Lung (tissue), 12 donors: ENCODE measurements around the gene ERGIC1. TPM values are rescaled to one million over a fixed set of nuclear protein-coding genes. Genes with fewer than 3 reads are reported as not detected.

ENCODE experiments used
- ATAC-seq: fragments of 200-7000 bp; cut with Tn5 transposase; one replicate; pipeline ENCODE4 v1.9.1; 2020; ENCODE audit warnings: moderate number of reproducible peaks; ENCODE audit not compliant: insufficient read depth, low FRiP score
- DNase-seq, 3 donors: peaks; one replicate each; pipeline ENCODE4 v3.0.0-alpha.2; 2013 to 2017
- H3K27ac ChIP-seq, 2 donors: one replicate each; pipeline ENCODE4 v1.5.1; 2013; ENCODE audit warnings: mild to moderate bottlenecking in 2 of 2, moderate library complexity in 2 of 2, control low read depth in 1 of 2, inconsistent platforms in 1 of 2, low read depth in 1 of 2, low read length in 1 of 2
- H3K27me3 ChIP-seq, 3 donors: one replicate each; pipeline ENCODE4 v1.5.1; 2013; ENCODE audit warnings: low read length in 2 of 3; ENCODE audit not compliant: control insufficient read depth in 3 of 3, insufficient read depth in 3 of 3
- H3K36me3 ChIP-seq, 4 donors: one replicate each; pipeline ENCODE4 v1.5.1; 2013; ENCODE audit warnings: low read length in 4 of 4, mild to moderate bottlenecking in 1 of 4, moderate library complexity in 1 of 4; ENCODE audit not compliant: control insufficient read depth in 4 of 4, insufficient read depth in 4 of 4
- H3K4me1 ChIP-seq, 5 donors: one replicate each; pipeline ENCODE4 v1.5.1; 2013; ENCODE audit warnings: low read length in 5 of 5, mild to moderate bottlenecking in 2 of 5, moderate library complexity in 1 of 5; ENCODE audit not compliant: control insufficient read depth in 5 of 5, insufficient read depth in 5 of 5
- H3K4me3 ChIP-seq: one replicate; pipeline ENCODE4 v1.5.1; 2013; ENCODE audit warnings: mild to moderate bottlenecking, control low read depth, moderate library complexity
- H3K9ac ChIP-seq, 2 donors: one replicate each; pipeline ENCODE4 v1.5.1; 2013; ENCODE audit warnings: low read length in 2 of 2, control low read depth in 1 of 2; ENCODE audit not compliant: insufficient read depth in 1 of 2
- H3K9me3 ChIP-seq, 4 donors: one replicate each; pipeline ENCODE4 v1.5.1; 2013; ENCODE audit warnings: low read length in 3 of 4, mild to moderate bottlenecking in 1 of 4, moderate library complexity in 1 of 4; ENCODE audit not compliant: control insufficient read depth in 4 of 4, insufficient read depth in 3 of 4
- WGBS, 2 donors: extraction: QIAGEN DNeasy Blood & Tissue Kit; methylation state at CpG; one replicate each; pipeline ENCODE4 v1.1.7; 2013; 5-methylcytosine and 5-hydroxymethylcytosine counted together
- polyA plus RNA-seq, 2 donors: library from polyadenylated mRNA; stranded (reverse); fragments of 200-250 nt; gene quantifications; one replicate each; pipeline ENCODE4 v1.2.1, GENCODE V29; 2013
- total RNA-seq, 2 donors: library from RNA; depleted of rRNA in 1 of 2; stranded (reverse); fragments of >200 nt in 1 of 2; gene quantifications; one replicate each; pipeline ENCODE4 v1.2.1, GENCODE V29; 2014 to 2021
- TF ChIP-seq, protein P1 (sequence below): IDR thresholded peaks from 2 replicates; pipeline ENCODE4 v1.5.1; 2012; ENCODE audit warnings: mild to moderate bottlenecking; ENCODE audit errors: control extremely low read depth, extremely low read depth
- donor health status: control.
- donor health status: control.
- donor health status: Bipolar disorder and iron deficiency.
- donor health status: healthy.
- donor health status: DM: yes; HTN: yes; CAD: no.

Gene ERGIC1
- total and polyA plus RNA-seq, 4 donors, result 62.2 to 215 (median 163) TPM

- TF ChIP-seq, protein P1, sequence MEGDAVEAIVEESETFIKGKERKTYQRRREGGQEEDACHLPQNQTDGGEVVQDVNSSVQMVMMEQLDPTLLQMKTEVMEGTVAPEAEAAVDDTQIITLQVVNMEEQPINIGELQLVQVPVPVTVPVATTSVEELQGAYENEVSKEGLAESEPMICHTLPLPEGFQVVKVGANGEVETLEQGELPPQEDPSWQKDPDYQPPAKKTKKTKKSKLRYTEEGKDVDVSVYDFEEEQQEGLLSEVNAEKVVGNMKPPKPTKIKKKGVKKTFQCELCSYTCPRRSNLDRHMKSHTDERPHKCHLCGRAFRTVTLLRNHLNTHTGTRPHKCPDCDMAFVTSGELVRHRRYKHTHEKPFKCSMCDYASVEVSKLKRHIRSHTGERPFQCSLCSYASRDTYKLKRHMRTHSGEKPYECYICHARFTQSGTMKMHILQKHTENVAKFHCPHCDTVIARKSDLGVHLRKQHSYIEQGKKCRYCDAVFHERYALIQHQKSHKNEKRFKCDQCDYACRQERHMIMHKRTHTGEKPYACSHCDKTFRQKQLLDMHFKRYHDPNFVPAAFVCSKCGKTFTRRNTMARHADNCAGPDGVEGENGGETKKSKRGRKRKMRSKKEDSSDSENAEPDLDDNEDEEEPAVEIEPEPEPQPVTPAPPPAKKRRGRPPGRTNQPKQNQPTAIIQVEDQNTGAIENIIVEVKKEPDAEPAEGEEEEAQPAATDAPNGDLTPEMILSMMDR, result no peak
- peaks cover 0 to 45% (median 20%) of the 10 kb centered on the region in 5 donors for H3K4me1 ChIP-seq
- no peak for ATAC-seq
- no peaks in the 10 kb centered on the region for H3K9me3 ChIP-seq
- no peak overlapping the region for H3K9ac ChIP-seq
- no peaks in the 10 kb centered on the region for H3K27me3 ChIP-seq
- H3K27ac ChIP-seq, result peak overlapping the region; percentile 77 to 94
- no peak for DNase-seq
- WGBS, 2 donors, result 71 to 79% methylated on average over 9 of the region's 9 CpGs
- no peaks in the 10 kb centered on the region for H3K36me3 ChIP-seq
- H3K4me3 ChIP-seq, result no peak overlapping the region
Observed at GRCh38 chr5:172866802-172867748, 33.0 kb downstream of the ERGIC1 start.

DNA sequence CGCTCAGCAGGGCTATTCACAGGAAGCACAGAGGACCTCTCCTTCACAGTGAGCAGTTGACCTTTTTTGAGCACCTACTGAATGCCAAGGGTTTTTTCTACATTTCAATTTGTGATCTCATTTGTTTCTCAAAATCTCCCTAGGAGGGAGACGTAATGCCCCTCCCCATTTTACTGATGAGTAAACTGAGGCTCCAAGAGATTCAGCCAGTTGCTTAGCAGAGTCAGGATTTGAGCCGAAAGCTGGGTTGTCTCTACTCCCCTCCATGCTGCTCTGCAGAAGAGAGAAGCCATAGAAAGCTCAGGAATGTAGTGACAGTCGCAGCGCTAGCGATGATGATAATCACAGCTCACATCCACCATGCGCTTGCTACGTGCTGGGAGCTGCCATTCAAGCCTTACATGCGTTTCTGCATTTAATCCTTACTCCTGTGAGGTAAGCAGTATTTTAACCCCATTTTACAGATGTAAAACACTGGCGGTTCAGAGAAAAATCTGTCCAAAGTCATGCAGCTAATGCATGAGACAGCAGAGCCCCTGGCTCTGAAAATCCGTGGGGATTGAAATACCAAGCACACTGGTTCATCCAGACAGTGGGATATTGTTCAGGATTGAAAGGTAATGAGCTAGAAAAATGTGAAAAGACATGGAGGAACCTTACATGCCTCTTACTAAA, 33.8 kb downstream of the ERGIC1 start:
- H3K9me3 ChIP-seq, result no peaks in the 10 kb centered on the region
- WGBS, 2 donors, result 75 to 77% methylated on average over 11 of the region's 11 CpGs
- ATAC-seq (no peak), DNase-seq (no peak)
- peak overlapping the region; percentile 78 to 94 for H3K27ac ChIP-seq
- no peaks in the 10 kb centered on the region for H3K36me3 ChIP-seq
- TF ChIP-seq, protein P1, result no peak
- H3K9ac ChIP-seq, result no peak overlapping the region
- no peaks in the 10 kb centered on the region for H3K27me3 ChIP-seq
- no peak overlapping the region for H3K4me3 ChIP-seq
- peaks cover 0 to 52% (median 28%) of the 10 kb centered on the region in 5 donors for H3K4me1 ChIP-seq

DNA sequence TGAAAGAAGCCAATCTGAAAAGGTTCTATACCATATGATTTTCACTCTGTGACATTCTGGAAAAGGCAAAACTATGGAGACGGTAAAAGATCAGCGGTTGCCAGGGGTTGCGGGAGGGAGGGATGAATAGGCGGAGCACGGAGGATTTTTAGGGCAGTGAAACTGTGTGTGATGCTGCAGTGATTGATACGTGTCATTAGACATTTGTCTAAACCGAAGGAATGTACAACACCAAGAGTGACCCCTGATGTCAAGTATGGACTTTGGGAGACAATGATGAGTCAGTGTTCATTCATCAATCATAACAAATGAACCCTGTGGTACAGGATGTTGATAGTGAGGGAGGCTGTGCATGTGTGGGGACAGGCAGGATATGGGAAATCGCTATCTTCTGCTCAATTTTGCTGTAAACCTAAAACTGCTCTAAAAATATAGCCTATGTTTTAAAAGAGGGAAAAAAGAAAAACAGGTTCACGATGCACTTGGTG, 34.4 kb downstream of the ERGIC1 start:
- H3K27me3 ChIP-seq, result no peaks in the 10 kb centered on the region
- TF ChIP-seq, protein P1, result no peak
- no peak for ATAC-seq
- H3K4me3 ChIP-seq, result no peak overlapping the region
- peak overlapping the region; percentile 94 for H3K27ac ChIP-seq
- no peak for DNase-seq
- H3K4me1 ChIP-seq, result peaks cover 0 to 54% (median 34%) of the 10 kb centered on the region in 5 donors
- 61 to 67% methylated on average over 9 of the region's 9 CpGs for WGBS, 2 donors
- no peak overlapping the region for H3K9ac ChIP-seq
- H3K36me3 ChIP-seq, result no peaks in the 10 kb centered on the region
- no peaks in the 10 kb centered on the region for H3K9me3 ChIP-seq
